HepG2 (cell line): ENCODE data around the gene SLC13A3. TPM values are rescaled to one million over a fixed set of nuclear protein-coding genes. Genes with fewer than 3 reads are reported as not detected.

ENCODE experiments used
- BRF2 ChIP-seq: sonication (generic); formaldehyde crosslinking; IDR thresholded peaks from 2 replicates; pipeline ENCODE4 v1.8.1; 2022; ENCODE audit warnings: mild to moderate bottlenecking, missing genetic modification reagents
- IRX3 ChIP-seq: sonication (generic); formaldehyde crosslinking; IDR thresholded peaks from 2 replicates; pipeline ENCODE4 v1.8.1; 2023; ENCODE audit warnings: mild to moderate bottlenecking, low read depth, missing genetic modification reagents, borderline replicate concordance
- SATB2 ChIP-seq: sonication (generic); formaldehyde crosslinking; IDR thresholded peaks from 2 replicates; pipeline ENCODE4 v1.5.0; 2020; ENCODE audit warnings: missing genetic modification reagents
- SCMH1 ChIP-seq: sonication (generic); formaldehyde crosslinking; IDR thresholded peaks from 2 replicates; pipeline ENCODE4 v1.9.0; 2021; ENCODE audit warnings: missing genetic modification reagents, mild to moderate bottlenecking, borderline replicate concordance
- SMARCE1 ChIP-seq: fragments of 450-650 bp; IDR thresholded peaks from 2 replicates; pipeline ENCODE4 v1.6.1; 2017; ENCODE audit warnings: borderline replicate concordance
- TEAD3 ChIP-seq: optimal IDR thresholded peaks from 2 replicates; pipeline ENCODE3; 2016; ENCODE audit warnings: borderline replicate concordance
- YEATS2 ChIP-seq: sonication (generic); formaldehyde crosslinking; IDR thresholded peaks from 2 replicates; pipeline ENCODE4 v1.4.0; 2020; ENCODE audit warnings: missing genetic modification reagents, borderline replicate concordance
- ZNF282 ChIP-seq: fragments of 450-650 bp; IDR thresholded peaks from 2 replicates; pipeline ENCODE4 v1.6.1; 2018; ENCODE audit not compliant: partially characterized antibody
- ZNF513 ChIP-seq: sonication (generic); formaldehyde crosslinking; conservative IDR thresholded peaks from 2 replicates; pipeline ENCODE4 v1.5.0; 2020; ENCODE audit warnings: missing genetic modification reagents
- ZNF724P ChIP-seq: sonication (generic); formaldehyde crosslinking; IDR thresholded peaks from 2 replicates; pipeline ENCODE4 v1.8.0; 2022; ENCODE audit warnings: missing genetic modification reagents, borderline replicate concordance
- polyA plus RNA-seq, 8 experiments: library from polyadenylated mRNA; depleted of rRNA in 3 of 8; stranded (reverse) in 7 of 8; unstranded in 1 of 8; fragments of >200 nt; fragmentation: Illumina TruSeq in 4 of 8; extraction: Trizol in 4 of 8; gene quantifications; 2 replicates each; pipeline versions ENCODE4 v1.2.1 to v1.2.3, GENCODE V29; 2011 to 2016; ENCODE audit warnings: low read depth in 4 of 8, missing spikeins in 1 of 8, mixed read lengths in 1 of 8; ENCODE audit not compliant: insufficient read depth in 1 of 8
- total RNA-seq, 5 experiments: library from RNA; depleted of rRNA; stranded (reverse); fragments of >200 nt; fragmentation: Illumina TruSeq; extraction: Trizol; gene quantifications; 2 replicates each; pipeline ENCODE4 v1.2.3, GENCODE V29; 2016; ENCODE audit warnings: low read depth in 1 of 5
- TF ChIP-seq, protein P1 (sequence below): sonication (generic); formaldehyde crosslinking; IDR thresholded peaks from 2 replicates; pipeline ENCODE4 v1.5.1; 2020; ENCODE audit warnings: mild to moderate bottlenecking, missing genetic modification reagents, moderate library complexity
- TF ChIP-seq, protein P2 (sequence below): sonication (generic); formaldehyde crosslinking; IDR thresholded peaks from 2 replicates; pipeline ENCODE4 v1.4.0; 2020; ENCODE audit warnings: missing genetic modification reagents
- TF ChIP-seq, protein P3 (sequence below): sonication (generic); formaldehyde crosslinking; IDR thresholded peaks from 2 replicates; pipeline ENCODE4 v1.9.0; 2022; ENCODE audit warnings: missing genetic modification reagents, mild to moderate bottlenecking, borderline replicate concordance
- TF ChIP-seq, protein P4 (sequence below): sonication (generic); formaldehyde crosslinking; IDR thresholded peaks from 2 replicates; pipeline ENCODE4 v1.4.0; 2020; ENCODE audit warnings: missing genetic modification reagents, borderline replicate concordance

The SLC13A3 gene
- total and polyA plus RNA-seq, 2 of the 13 experiments (the other 11 are each of a cell fraction or from before 2014, with no cell fraction given), result 66.5 to 76.0 TPM

GRCh38 chr20:46606817-46607190, 44.5 kb downstream of the SLC13A3 start (continued):
- no peak for TF ChIP-seq TEAD3 (CRISPR knock-in tag)
- no peak for TF ChIP-seq ZNF724P (CRISPR knock-in tag)
- TF ChIP-seq, protein P1, sequence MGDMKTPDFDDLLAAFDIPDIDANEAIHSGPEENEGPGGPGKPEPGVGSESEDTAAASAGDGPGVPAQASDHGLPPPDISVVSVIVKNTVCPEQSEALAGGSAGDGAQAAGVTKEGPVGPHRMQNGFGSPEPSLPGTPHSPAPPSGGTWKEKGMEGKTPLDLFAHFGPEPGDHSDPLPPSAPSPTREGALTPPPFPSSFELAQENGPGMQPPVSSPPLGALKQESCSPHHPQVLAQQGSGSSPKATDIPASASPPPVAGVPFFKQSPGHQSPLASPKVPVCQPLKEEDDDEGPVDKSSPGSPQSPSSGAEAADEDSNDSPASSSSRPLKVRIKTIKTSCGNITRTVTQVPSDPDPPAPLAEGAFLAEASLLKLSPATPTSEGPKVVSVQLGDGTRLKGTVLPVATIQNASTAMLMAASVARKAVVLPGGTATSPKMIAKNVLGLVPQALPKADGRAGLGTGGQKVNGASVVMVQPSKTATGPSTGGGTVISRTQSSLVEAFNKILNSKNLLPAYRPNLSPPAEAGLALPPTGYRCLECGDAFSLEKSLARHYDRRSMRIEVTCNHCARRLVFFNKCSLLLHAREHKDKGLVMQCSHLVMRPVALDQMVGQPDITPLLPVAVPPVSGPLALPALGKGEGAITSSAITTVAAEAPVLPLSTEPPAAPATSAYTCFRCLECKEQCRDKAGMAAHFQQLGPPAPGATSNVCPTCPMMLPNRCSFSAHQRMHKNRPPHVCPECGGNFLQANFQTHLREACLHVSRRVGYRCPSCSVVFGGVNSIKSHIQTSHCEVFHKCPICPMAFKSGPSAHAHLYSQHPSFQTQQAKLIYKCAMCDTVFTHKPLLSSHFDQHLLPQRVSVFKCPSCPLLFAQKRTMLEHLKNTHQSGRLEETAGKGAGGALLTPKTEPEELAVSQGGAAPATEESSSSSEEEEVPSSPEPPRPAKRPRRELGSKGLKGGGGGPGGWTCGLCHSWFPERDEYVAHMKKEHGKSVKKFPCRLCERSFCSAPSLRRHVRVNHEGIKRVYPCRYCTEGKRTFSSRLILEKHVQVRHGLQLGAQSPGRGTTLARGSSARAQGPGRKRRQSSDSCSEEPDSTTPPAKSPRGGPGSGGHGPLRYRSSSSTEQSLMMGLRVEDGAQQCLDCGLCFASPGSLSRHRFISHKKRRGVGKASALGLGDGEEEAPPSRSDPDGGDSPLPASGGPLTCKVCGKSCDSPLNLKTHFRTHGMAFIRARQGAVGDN (CRISPR knock-in tag), result peak; percentile 80
- no peak for TF ChIP-seq SATB2 (CRISPR knock-in tag)
- TF ChIP-seq, protein P2, sequence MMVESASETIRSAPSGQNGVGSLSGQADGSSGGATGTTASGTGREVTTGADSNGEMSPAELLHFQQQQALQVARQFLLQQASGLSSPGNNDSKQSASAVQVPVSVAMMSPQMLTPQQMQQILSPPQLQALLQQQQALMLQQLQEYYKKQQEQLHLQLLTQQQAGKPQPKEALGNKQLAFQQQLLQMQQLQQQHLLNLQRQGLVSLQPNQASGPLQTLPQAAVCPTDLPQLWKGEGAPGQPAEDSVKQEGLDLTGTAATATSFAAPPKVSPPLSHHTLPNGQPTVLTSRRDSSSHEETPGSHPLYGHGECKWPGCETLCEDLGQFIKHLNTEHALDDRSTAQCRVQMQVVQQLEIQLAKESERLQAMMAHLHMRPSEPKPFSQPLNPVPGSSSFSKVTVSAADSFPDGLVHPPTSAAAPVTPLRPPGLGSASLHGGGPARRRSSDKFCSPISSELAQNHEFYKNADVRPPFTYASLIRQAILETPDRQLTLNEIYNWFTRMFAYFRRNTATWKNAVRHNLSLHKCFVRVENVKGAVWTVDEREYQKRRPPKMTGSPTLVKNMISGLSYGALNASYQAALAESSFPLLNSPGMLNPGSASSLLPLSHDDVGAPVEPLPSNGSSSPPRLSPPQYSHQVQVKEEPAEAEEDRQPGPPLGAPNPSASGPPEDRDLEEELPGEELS (CRISPR knock-in tag), result no peak
- no peak for TF ChIP-seq BRF2 (CRISPR knock-in tag)
- TF ChIP-seq SMARCE1, result no peak
- TF ChIP-seq, protein P3, sequence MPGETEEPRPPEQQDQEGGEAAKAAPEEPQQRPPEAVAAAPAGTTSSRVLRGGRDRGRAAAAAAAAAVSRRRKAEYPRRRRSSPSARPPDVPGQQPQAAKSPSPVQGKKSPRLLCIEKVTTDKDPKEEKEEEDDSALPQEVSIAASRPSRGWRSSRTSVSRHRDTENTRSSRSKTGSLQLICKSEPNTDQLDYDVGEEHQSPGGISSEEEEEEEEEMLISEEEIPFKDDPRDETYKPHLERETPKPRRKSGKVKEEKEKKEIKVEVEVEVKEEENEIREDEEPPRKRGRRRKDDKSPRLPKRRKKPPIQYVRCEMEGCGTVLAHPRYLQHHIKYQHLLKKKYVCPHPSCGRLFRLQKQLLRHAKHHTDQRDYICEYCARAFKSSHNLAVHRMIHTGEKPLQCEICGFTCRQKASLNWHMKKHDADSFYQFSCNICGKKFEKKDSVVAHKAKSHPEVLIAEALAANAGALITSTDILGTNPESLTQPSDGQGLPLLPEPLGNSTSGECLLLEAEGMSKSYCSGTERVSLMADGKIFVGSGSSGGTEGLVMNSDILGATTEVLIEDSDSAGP (CRISPR knock-in tag), result peak; percentile 21; the same call in 1 of the 2 replicates
- TF ChIP-seq, protein P4, sequence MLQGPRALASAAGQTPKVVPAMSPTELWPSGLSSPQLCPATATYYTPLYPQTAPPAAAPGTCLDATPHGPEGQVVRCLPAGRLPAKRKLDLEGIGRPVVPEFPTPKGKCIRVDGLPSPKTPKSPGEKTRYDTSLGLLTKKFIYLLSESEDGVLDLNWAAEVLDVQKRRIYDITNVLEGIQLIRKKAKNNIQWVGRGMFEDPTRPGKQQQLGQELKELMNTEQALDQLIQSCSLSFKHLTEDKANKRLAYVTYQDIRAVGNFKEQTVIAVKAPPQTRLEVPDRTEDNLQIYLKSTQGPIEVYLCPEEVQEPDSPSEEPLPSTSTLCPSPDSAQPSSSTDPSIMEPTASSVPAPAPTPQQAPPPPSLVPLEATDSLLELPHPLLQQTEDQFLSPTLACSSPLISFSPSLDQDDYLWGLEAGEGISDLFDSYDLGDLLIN (CRISPR knock-in tag), result 0 out of 2 replicates have a peak, but pooled peaks have one; percentile 72
- TF ChIP-seq IRX3 (CRISPR knock-in tag), result no peak
- TF ChIP-seq SCMH1 (CRISPR knock-in tag), result no peak
- TF ChIP-seq ZNF282, result no peak
- 0 out of 2 replicates have a peak, but pooled peaks have one; percentile 35 for TF ChIP-seq ZNF513
- TF ChIP-seq YEATS2 (CRISPR knock-in tag), result no peak
